ENCODE results near the gene PTPRN2.

PTPRN2 gene

GRCh38 chr7:158609313-158609974 lies 21.8 kb upstream of the PTPRN2 start:
- no peak overlapping the region for H3K27ac Mint-ChIP-seq
- H3K4me3 Mint-ChIP-seq = no peak overlapping the region
- no peaks in the 10 kb centered on the region for H3K27me3 Mint-ChIP-seq
- peaks cover 22% of the 10 kb centered on the region for H3K4me1 Mint-ChIP-seq (ENCODE audit: low read depth)
- no peaks in the 10 kb centered on the region for H3K9me3 Mint-ChIP-seq
- H3K36me3 Mint-ChIP-seq (ENCODE audit: low read depth) = peaks cover 36% of the 10 kb centered on the region

GRCh38 chr7:158607563-158607962 lies 19.9 kb upstream of the PTPRN2 start:
- H3K4me3 Mint-ChIP-seq = no peak overlapping the region
- H3K4me1 Mint-ChIP-seq (ENCODE audit: low read depth) = peaks cover 13% of the 10 kb centered on the region
- H3K27ac Mint-ChIP-seq = no peak overlapping the region
- no peaks in the 10 kb centered on the region for H3K9me3 Mint-ChIP-seq
- H3K27me3 Mint-ChIP-seq = no peaks in the 10 kb centered on the region
- peaks cover 32% of the 10 kb centered on the region for H3K36me3 Mint-ChIP-seq (ENCODE audit: low read depth)

GRCh38 chr7:158606671-158607424 lies 19.2 kb upstream of the PTPRN2 start:
- no peaks in the 10 kb centered on the region for H3K27me3 Mint-ChIP-seq

GRCh38 chr7:158606129-158606528 lies 18.5 kb upstream of the PTPRN2 start:
- H3K27me3 Mint-ChIP-seq = no peaks in the 10 kb centered on the region
- H3K9me3 Mint-ChIP-seq = no peaks in the 10 kb centered on the region
- peaks cover 27% of the 10 kb centered on the region for H3K36me3 Mint-ChIP-seq (ENCODE audit: low read depth)
- no peak overlapping the region for H3K27ac Mint-ChIP-seq
- H3K4me1 Mint-ChIP-seq (ENCODE audit: low read depth) = peaks cover 4% of the 10 kb centered on the region
- H3K4me3 Mint-ChIP-seq = no peak overlapping the region

More at GRCh38 chr7:158606671-158607424, 19.2 kb upstream of the PTPRN2 start:
- Mint-ChIP-seq H3K27ac (no peak overlapping the region), H3K36me3 (ENCODE audit: low read depth) (peaks cover 27% of the 10 kb centered on the region), H3K9me3 (no peaks in the 10 kb centered on the region), H3K4me3 (no peak overlapping the region), H3K4me1 (ENCODE audit: low read depth) (peaks cover 6% of the 10 kb centered on the region)

GRCh38 chr7:158603773-158604755 lies 16.4 kb upstream of the PTPRN2 start:
- H3K4me3 Mint-ChIP-seq = no peak overlapping the region
- peaks cover 4% of the 10 kb centered on the region for H3K4me1 Mint-ChIP-seq (ENCODE audit: low read depth)
- H3K27me3 Mint-ChIP-seq = no peaks in the 10 kb centered on the region
- no peak overlapping the region for H3K27ac Mint-ChIP-seq
- H3K9me3 Mint-ChIP-seq = no peaks in the 10 kb centered on the region
- peaks cover 21% of the 10 kb centered on the region for H3K36me3 Mint-ChIP-seq (ENCODE audit: low read depth)

GRCh38 chr7:158602905-158603772 lies 15.5 kb upstream of the PTPRN2 start:
- H3K4me1 Mint-ChIP-seq (ENCODE audit: low read depth) = peaks cover 4% of the 10 kb centered on the region
- no peak overlapping the region for H3K27ac Mint-ChIP-seq
- H3K36me3 Mint-ChIP-seq (ENCODE audit: low read depth) = peaks cover 15% of the 10 kb centered on the region
- H3K9me3 Mint-ChIP-seq = no peaks in the 10 kb centered on the region
- no peaks in the 10 kb centered on the region for H3K27me3 Mint-ChIP-seq
- H3K4me3 Mint-ChIP-seq = no peak overlapping the region

GRCh38 chr7:158602041-158602440 lies 14.4 kb upstream of the PTPRN2 start:
- Mint-ChIP-seq H3K4me3 (no peak overlapping the region), H3K36me3 (ENCODE audit: low read depth) (peaks cover 9% of the 10 kb centered on the region), H3K9me3 (no peaks in the 10 kb centered on the region), H3K27me3 (no peaks in the 10 kb centered on the region), H3K27ac (no peak overlapping the region), H3K4me1 (ENCODE audit: low read depth) (peaks cover 4% of the 10 kb centered on the region)

GRCh38 chr7:158601090-158601489 lies 13.5 kb upstream of the PTPRN2 start:
- no peak overlapping the region for H3K27ac Mint-ChIP-seq
- no peaks in the 10 kb centered on the region for H3K36me3 Mint-ChIP-seq (ENCODE audit: low read depth)
- H3K4me1 Mint-ChIP-seq (ENCODE audit: low read depth) = peaks cover 4% of the 10 kb centered on the region
- no peaks in the 10 kb centered on the region for H3K27me3 Mint-ChIP-seq
- H3K4me3 Mint-ChIP-seq = no peak overlapping the region
- no peaks in the 10 kb centered on the region for H3K9me3 Mint-ChIP-seq

GRCh38 chr7:158596745-158597144 lies 9.1 kb upstream of the PTPRN2 start:
- H3K4me3 Mint-ChIP-seq = no peak overlapping the region
- no peaks in the 10 kb centered on the region for H3K27me3 Mint-ChIP-seq
- H3K9me3 Mint-ChIP-seq = no peaks in the 10 kb centered on the region
- H3K4me1 Mint-ChIP-seq (ENCODE audit: low read depth) = no peaks in the 10 kb centered on the region
- H3K36me3 Mint-ChIP-seq (ENCODE audit: low read depth) = no peaks in the 10 kb centered on the region
- H3K27ac Mint-ChIP-seq = no peak overlapping the region

GRCh38 chr7:158596309-158596708 lies 8.7 kb upstream of the PTPRN2 start:
- Mint-ChIP-seq H3K9me3 (no peaks in the 10 kb centered on the region), H3K4me3 (no peak overlapping the region), H3K36me3 (ENCODE audit: low read depth) (no peaks in the 10 kb centered on the region), H3K27me3 (no peaks in the 10 kb centered on the region), H3K27ac (no peak overlapping the region), H3K4me1 (ENCODE audit: low read depth) (no peaks in the 10 kb centered on the region)

- H3K27me3 Mint-ChIP-seq = no peaks in the 10 kb centered on the region
- no peaks in the 10 kb centered on the region for H3K4me1 Mint-ChIP-seq (ENCODE audit: low read depth)
- no peaks in the 10 kb centered on the region for H3K9me3 Mint-ChIP-seq
- no peak overlapping the region for H3K4me3 Mint-ChIP-seq
- H3K36me3 Mint-ChIP-seq (ENCODE audit: low read depth) = no peaks in the 10 kb centered on the region
- no peak overlapping the region for H3K27ac Mint-ChIP-seq
Observed at GRCh38 chr7:158595068-158595467, 7.4 kb upstream of the PTPRN2 start.

GRCh38 chr7:158592541-158592940 lies 4.9 kb upstream of the PTPRN2 start:
- Mint-ChIP-seq H3K4me3 (no peak overlapping the region), H3K27me3 (peaks cover 6% of the 10 kb centered on the region), H3K36me3 (ENCODE audit: low read depth) (no peaks in the 10 kb centered on the region), H3K27ac (no peak overlapping the region), H3K4me1 (ENCODE audit: low read depth) (no peaks in the 10 kb centered on the region), H3K9me3 (no peaks in the 10 kb centered on the region)

GRCh38 chr7:158591944-158592343 lies 4.3 kb upstream of the PTPRN2 start:
- H3K36me3 Mint-ChIP-seq (ENCODE audit: low read depth) = no peaks in the 10 kb centered on the region
- H3K4me1 Mint-ChIP-seq (ENCODE audit: low read depth) = no peaks in the 10 kb centered on the region
- H3K27me3 Mint-ChIP-seq = peaks cover 6% of the 10 kb centered on the region
- no peak overlapping the region for H3K27ac Mint-ChIP-seq
- H3K9me3 Mint-ChIP-seq = no peaks in the 10 kb centered on the region
- no peak overlapping the region for H3K4me3 Mint-ChIP-seq

GRCh38 chr7:158590181-158590530 lies 2.5 kb upstream of the PTPRN2 start:
- Mint-ChIP-seq H3K27me3 (peaks cover 20% of the 10 kb centered on the region), H3K4me1 (ENCODE audit: low read depth) (peaks cover 6% of the 10 kb centered on the region), H3K4me3 (no peak overlapping the region), H3K9me3 (no peaks in the 10 kb centered on the region), H3K27ac (no peak overlapping the region), H3K36me3 (ENCODE audit: low read depth) (no peaks in the 10 kb centered on the region)
